ENCODE measurements around the gene FER.

GRCh38 chr5:108898707-108899106, 151.0 kb downstream of the FER start:
- TF ChIP-seq CTCF (IDR thresholded peaks at IDR 0.05; ENCODE audit: poor library complexity) (no peak), EZH2 (IDR thresholded peaks at IDR 0.05; ENCODE audit: borderline replicate concordance) (no peak), EZH2phosphoT487 (IDR thresholded peaks at IDR 0.05; ENCODE audit: low read depth, severe bottlenecking, unreplicated experiment) (no peak)
